ENCODE results near the gene SLCO1C1.

Gene SLCO1C1

DNA sequence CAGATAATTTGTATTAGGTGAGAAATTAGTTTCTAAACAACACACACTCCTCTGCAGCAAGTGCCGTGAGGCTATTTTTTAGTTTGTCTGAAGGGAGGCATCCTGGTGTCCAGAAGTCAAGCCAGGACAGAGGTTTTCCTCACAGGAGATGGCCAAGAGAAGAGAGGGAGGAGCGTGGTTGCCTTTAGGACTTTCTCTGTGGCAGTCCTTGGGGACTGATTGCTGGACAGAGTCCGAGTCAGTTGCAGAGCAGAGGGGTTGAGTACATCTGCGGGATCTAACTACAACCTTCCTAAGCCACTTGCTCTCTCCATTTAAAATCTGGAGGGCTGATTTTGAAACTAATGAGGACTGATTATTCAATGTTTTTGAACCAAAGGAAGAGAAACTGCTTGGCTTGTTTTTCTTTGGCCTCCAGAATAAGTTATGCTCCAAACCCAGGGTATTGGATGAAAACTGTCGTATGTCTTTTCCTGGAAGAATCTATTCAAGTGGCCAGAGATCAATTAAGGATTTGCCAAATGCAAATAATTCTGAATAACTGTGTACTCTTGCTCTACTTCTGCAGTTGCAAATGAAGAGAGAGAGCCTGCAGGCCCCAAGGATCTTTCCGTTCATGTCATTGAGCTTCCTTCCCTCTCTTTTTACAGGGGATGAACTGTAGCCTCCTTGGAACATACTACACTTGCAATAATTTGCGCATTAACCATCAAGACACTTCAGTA is 1.2 kb downstream of the SLCO1C1 start:
- H3K4me2 ChIP-seq (ENCODE audit: low read length), result no peak overlapping the region
- H3K4me3 ChIP-seq (ENCODE audit: low read depth, low read length, poor library complexity, severe bottlenecking), result no peak overlapping the region
- no peaks in the 10 kb centered on the region for H3K4me1 ChIP-seq (ENCODE audit: insufficient read depth, low read length, severe bottlenecking)
- H3K79me2 ChIP-seq (ENCODE audit: insufficient read depth, low read length), result no peaks in the 10 kb centered on the region
- H3K27ac ChIP-seq (ENCODE audit: low read depth, low read length, poor library complexity, severe bottlenecking), result no peak overlapping the region
- TF ChIP-seq EZH2 (IDR thresholded peaks at IDR 0.05; ENCODE audit: borderline replicate concordance, low read length), result no peak
- TF ChIP-seq, protein P1, sequence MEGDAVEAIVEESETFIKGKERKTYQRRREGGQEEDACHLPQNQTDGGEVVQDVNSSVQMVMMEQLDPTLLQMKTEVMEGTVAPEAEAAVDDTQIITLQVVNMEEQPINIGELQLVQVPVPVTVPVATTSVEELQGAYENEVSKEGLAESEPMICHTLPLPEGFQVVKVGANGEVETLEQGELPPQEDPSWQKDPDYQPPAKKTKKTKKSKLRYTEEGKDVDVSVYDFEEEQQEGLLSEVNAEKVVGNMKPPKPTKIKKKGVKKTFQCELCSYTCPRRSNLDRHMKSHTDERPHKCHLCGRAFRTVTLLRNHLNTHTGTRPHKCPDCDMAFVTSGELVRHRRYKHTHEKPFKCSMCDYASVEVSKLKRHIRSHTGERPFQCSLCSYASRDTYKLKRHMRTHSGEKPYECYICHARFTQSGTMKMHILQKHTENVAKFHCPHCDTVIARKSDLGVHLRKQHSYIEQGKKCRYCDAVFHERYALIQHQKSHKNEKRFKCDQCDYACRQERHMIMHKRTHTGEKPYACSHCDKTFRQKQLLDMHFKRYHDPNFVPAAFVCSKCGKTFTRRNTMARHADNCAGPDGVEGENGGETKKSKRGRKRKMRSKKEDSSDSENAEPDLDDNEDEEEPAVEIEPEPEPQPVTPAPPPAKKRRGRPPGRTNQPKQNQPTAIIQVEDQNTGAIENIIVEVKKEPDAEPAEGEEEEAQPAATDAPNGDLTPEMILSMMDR (IDR thresholded peaks at IDR 0.05; ENCODE audit: low read length), result no peak
- H3K27me3 ChIP-seq (ENCODE audit: insufficient read depth, low read length), result no peaks in the 10 kb centered on the region
- no peaks in the 10 kb centered on the region for H3K9me2 ChIP-seq (ENCODE audit: low read depth, low read length)
- H4K20me1 ChIP-seq (ENCODE audit: insufficient read depth, low read length), result no peaks in the 10 kb centered on the region
- H3K36me3 ChIP-seq (ENCODE audit: insufficient read depth, low read length), result no peaks in the 10 kb centered on the region
- H3K9ac ChIP-seq (ENCODE audit: low read length), result no peak overlapping the region
- no peaks in the 10 kb centered on the region for H3F3A ChIP-seq (ENCODE audit: insufficient read depth, low read length)
- no peak overlapping the region for H2AFZ ChIP-seq (ENCODE audit: low read length)
- no peaks in the 10 kb centered on the region for H3K9me3 ChIP-seq (ENCODE audit: low read length)

DNA sequence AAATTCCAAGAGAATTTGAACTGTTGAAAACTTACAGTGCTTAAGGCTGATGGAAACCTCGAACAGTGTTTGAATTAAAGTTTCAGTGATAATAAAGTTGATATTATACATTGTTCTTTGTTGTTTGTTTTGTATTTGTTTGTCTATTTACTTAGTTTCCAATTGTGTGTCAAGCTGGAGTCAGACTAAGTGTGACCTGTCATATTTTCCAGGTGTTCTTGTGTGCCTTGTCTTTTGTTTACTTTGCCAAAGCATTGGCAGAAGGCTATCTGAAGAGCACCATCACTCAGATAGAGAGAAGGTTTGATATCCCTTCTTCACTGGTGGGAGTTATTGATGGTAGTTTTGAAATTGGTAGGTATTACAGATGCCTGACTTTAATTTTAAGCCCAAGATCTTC is 6.0 kb downstream of the SLCO1C1 start:
- H3K4me2 ChIP-seq (ENCODE audit: low read length), result no peak overlapping the region
- no peaks in the 10 kb centered on the region for H3K27me3 ChIP-seq (ENCODE audit: insufficient read depth, low read length)
- no peaks in the 10 kb centered on the region for H4K20me1 ChIP-seq (ENCODE audit: insufficient read depth, low read length)
- H2AFZ ChIP-seq (ENCODE audit: low read length), result no peak overlapping the region
- H3K27ac ChIP-seq (ENCODE audit: low read depth, low read length, poor library complexity, severe bottlenecking), result no peak overlapping the region
- TF ChIP-seq EZH2 (IDR thresholded peaks at IDR 0.05; ENCODE audit: borderline replicate concordance, low read length), result no peak
- TF ChIP-seq, protein P1 (IDR thresholded peaks at IDR 0.05; ENCODE audit: low read length), result no peak
- no peaks in the 10 kb centered on the region for H3F3A ChIP-seq (ENCODE audit: insufficient read depth, low read length)
- H3K9ac ChIP-seq (ENCODE audit: low read length), result no peak overlapping the region
- no peaks in the 10 kb centered on the region for H3K36me3 ChIP-seq (ENCODE audit: insufficient read depth, low read length)
- H3K79me2 ChIP-seq (ENCODE audit: insufficient read depth, low read length), result no peaks in the 10 kb centered on the region
- H3K4me1 ChIP-seq (ENCODE audit: insufficient read depth, low read length, severe bottlenecking), result no peaks in the 10 kb centered on the region
- H3K9me3 ChIP-seq (ENCODE audit: low read length), result no peaks in the 10 kb centered on the region
- H3K4me3 ChIP-seq (ENCODE audit: low read depth, low read length, poor library complexity, severe bottlenecking), result no peak overlapping the region
- H3K9me2 ChIP-seq (ENCODE audit: low read depth, low read length), result no peaks in the 10 kb centered on the region

DNA sequence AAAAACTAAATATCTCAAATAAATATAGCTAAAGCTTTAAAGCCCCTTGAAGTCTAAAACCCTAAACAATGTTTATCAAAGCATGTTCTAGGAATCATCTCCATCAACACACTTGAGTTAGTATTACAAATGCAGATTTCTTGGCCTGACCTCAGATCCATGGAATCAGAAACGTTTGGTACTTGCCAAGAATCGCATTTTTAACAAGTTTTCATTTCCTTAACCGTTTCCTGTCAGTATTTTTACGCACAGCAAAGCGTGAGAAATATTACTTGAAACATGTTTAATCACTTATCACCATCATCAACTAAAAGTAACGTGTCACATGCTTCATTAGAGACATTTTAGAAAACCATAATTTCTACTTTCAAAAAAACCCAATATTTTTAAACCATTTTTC is 9.7 kb downstream of the SLCO1C1 start:
- Histone ChIP-seq H3K36me3 (ENCODE audit: insufficient read depth, low read length) (no peaks in the 10 kb centered on the region), H4K20me1 (ENCODE audit: insufficient read depth, low read length) (no peaks in the 10 kb centered on the region), H3K9me3 (ENCODE audit: low read length) (no peaks in the 10 kb centered on the region), H3K79me2 (ENCODE audit: insufficient read depth, low read length) (no peaks in the 10 kb centered on the region), H3K4me1 (ENCODE audit: insufficient read depth, low read length, severe bottlenecking) (no peaks in the 10 kb centered on the region), H3K4me2 (ENCODE audit: low read length) (no peak overlapping the region), H3K27ac (ENCODE audit: low read depth, low read length, poor library complexity, severe bottlenecking) (no peak overlapping the region), H3K4me3 (ENCODE audit: low read depth, low read length, poor library complexity, severe bottlenecking) (no peak overlapping the region), H3K9ac (ENCODE audit: low read length) (no peak overlapping the region), H3F3A (ENCODE audit: insufficient read depth, low read length) (no peaks in the 10 kb centered on the region), H2AFZ (ENCODE audit: low read length) (no peak overlapping the region), H3K27me3 (ENCODE audit: insufficient read depth, low read length) (no peaks in the 10 kb centered on the region), H3K9me2 (ENCODE audit: low read depth, low read length) (no peaks in the 10 kb centered on the region)
- TF ChIP-seq, protein P1 (IDR thresholded peaks at IDR 0.05; ENCODE audit: low read length), result no peak
- TF ChIP-seq EZH2 (IDR thresholded peaks at IDR 0.05; ENCODE audit: borderline replicate concordance, low read length), result no peak

Measured in OCI-LY1 (cell line).